Esophagus squamous epithelium (tissue), 5 donors: ENCODE results near the gene OR13J1. TPM values are rescaled to one million over a fixed set of nuclear protein-coding genes. Genes with fewer than 3 reads are reported as not detected.

Experiments used
- DNase-seq: peaks from one replicate; lab custom pipeline; 2025; lab: John Stamatoyannopoulos, UW
- H3K27ac ChIP-seq, 4 donors: fragments of 200-600 bp; sonication (generic); one replicate each; pipeline ENCODE4 v1.5.1; 2016 to 2019; ENCODE audit warnings: mild to moderate bottlenecking in 1 of 4
- H3K27me3 ChIP-seq, 4 donors: fragments of 200-600 bp; sonication (generic); 1 replicate in 3 of 4; 2 replicates in 1 of 4; pipeline versions ENCODE4 v1.5.1 to v1.6.0; 2017 to 2021; ENCODE audit warnings: antibody characterized with exemption in 1 of 4
- H3K36me3 ChIP-seq, 3 donors: fragments of 200-600 bp; sonication (generic); one replicate each; pipeline ENCODE4 v1.5.1; 2016 to 2019
- H3K4me1 ChIP-seq, 3 donors: fragments of 200-600 bp; sonication (generic); one replicate each; pipeline ENCODE4 v1.5.1; 2017 to 2019
- H3K4me3 ChIP-seq, 4 donors: fragments of 200-600 bp; sonication (generic); 1 replicate in 3 of 4; 2 replicates in 1 of 4; pipeline ENCODE4 v1.5.1; 2016 to 2019; ENCODE audit warnings: mild to moderate bottlenecking in 2 of 4, moderate library complexity in 1 of 4
- H3K9me3 ChIP-seq, 3 donors: fragments of 200-600 bp; sonication (generic); one replicate each; pipeline ENCODE4 v1.5.1; 2016 to 2019
- CTCF ChIP-seq, 6 experiments: fragments of 450-650 bp in 4 of 6; fragments of 200-600 bp in 2 of 6; sonication (generic) in 2 of 6; IDR thresholded peaks; one replicate each; pipeline ENCODE4 v1.5.1; 2016 to 2019; ENCODE audit warnings: antibody characterized with exemption in 6 of 6, mild to moderate bottlenecking in 4 of 6, moderate library complexity in 4 of 6
- POLR2A ChIP-seq, 4 donors: fragments of 450-650 bp; IDR thresholded peaks; one replicate each; pipeline ENCODE4 v1.6.1; 2017; ENCODE audit warnings: antibody characterized with exemption in 4 of 4, mild to moderate bottlenecking in 4 of 4, moderate library complexity in 3 of 4
- WGBS, 2 donors: methylation state at CpG; one replicate each; pipeline ENCODE4 v1.1.5; 2018; 5-methylcytosine and 5-hydroxymethylcytosine counted together
- intact Hi-C: fragments of 100-400 bp; cut with DNase I; formaldehyde crosslinking; loops from one replicate; pipeline ENCODE4 v1.15.0; 2022
- total RNA-seq, 4 donors: library from RNA; depleted of rRNA; stranded (reverse); fragments of >200 nt; gene quantifications; one replicate each; pipeline ENCODE4 v1.1.0, GENCODE V29; 2016
- donor health status: DM: yes; HTN: yes; CAD: no.

Gene OR13J1
- total RNA-seq, 4 donors from 2014 or later: not detected

- no peaks in the 10 kb centered on the region for H3K4me1 ChIP-seq
- DNase-seq: no peak
- 0 to 3% methylated on average over 4 of the region's 4 CpGs for WGBS, 2 donors
- peaks cover 0 to 12% (median 0%) of the 10 kb centered on the region in 4 donors for H3K27me3 ChIP-seq
- H3K36me3 ChIP-seq: no peaks in the 10 kb centered on the region
- intact Hi-C loops: loop anchor here (5.0 kb wide), 1 partner anchor 90 kb away; the partner anchor contains the start of gene NPR2
- H3K9me3 ChIP-seq: peaks cover 0 to 6% (median 0%) of the 10 kb centered on the region in 3 donors
- H3K27ac ChIP-seq: no peak overlapping the region
- H3K4me3 ChIP-seq: no peak overlapping the region
- TF ChIP-seq CTCF (IDR thresholded peaks at IDR 0.05) (peak; percentile 91 to 97 (median 94)), POLR2A (IDR thresholded peaks at IDR 0.05) (no peak)
These were observed 12.2 kb upstream of the OR13J1 start for GRCh38 chr9:35882263-35882848.

GRCh38 chr9:35872505-35872904 lies 2.3 kb upstream of the OR13J1 start:
- intact Hi-C loops: no loop called here
- no peaks in the 10 kb centered on the region for H3K36me3 ChIP-seq
- peaks cover 0 to 7% (median 0%) of the 10 kb centered on the region in 3 donors for H3K4me1 ChIP-seq
- no peak overlapping the region for H3K4me3 ChIP-seq
- peaks cover 0 to 52% (median 0%) of the 10 kb centered on the region in 4 donors for H3K27me3 ChIP-seq
- DNase-seq: no peak
- peaks cover 0 to 9% (median 9%) of the 10 kb centered on the region in 3 donors for H3K9me3 ChIP-seq
- TF ChIP-seq CTCF (IDR thresholded peaks at IDR 0.05) (no peak), POLR2A (IDR thresholded peaks at IDR 0.05) (no peak)
- H3K27ac ChIP-seq: no peak overlapping the region
- WGBS, 2 donors: 58 to 72% methylated on average over 3 of the region's 3 CpGs

- 22 to 36% methylated on average over 3 of the region's 3 CpGs for WGBS, 2 donors
- no peaks in the 10 kb centered on the region for H3K36me3 ChIP-seq
- H3K27ac ChIP-seq: no peak overlapping the region
- no peak for DNase-seq
- TF ChIP-seq POLR2A (IDR thresholded peaks at IDR 0.05): no peak
- no peak for TF ChIP-seq CTCF (IDR thresholded peaks at IDR 0.05)
- peaks cover 0 to 4% (median 0%) of the 10 kb centered on the region in 3 donors for H3K9me3 ChIP-seq
- peaks cover 0 to 55% (median 0%) of the 10 kb centered on the region in 4 donors for H3K27me3 ChIP-seq
- peaks cover 0 to 7% (median 0%) of the 10 kb centered on the region in 3 donors for H3K4me1 ChIP-seq
- intact Hi-C loops: no loop called here
- H3K4me3 ChIP-seq: no peak overlapping the region
These were observed 1.3 kb upstream of the OR13J1 start for GRCh38 chr9:35871545-35871944.

GRCh38 chr9:35869621-35870216 lies 482 bp downstream of the OR13J1 start:
- no peak for DNase-seq
- intact Hi-C loops: no loop called here
- no peak overlapping the region for H3K4me3 ChIP-seq
- 53 to 67% methylated on average over 7 to 9 of the region's 19 CpGs for WGBS, 2 donors
- peaks cover 0 to 7% (median 0%) of the 10 kb centered on the region in 3 donors for H3K4me1 ChIP-seq
- no peaks in the 10 kb centered on the region for H3K36me3 ChIP-seq
- peaks cover 0 to 59% (median 0%) of the 10 kb centered on the region in 4 donors for H3K27me3 ChIP-seq
- no peak for TF ChIP-seq POLR2A (IDR thresholded peaks at IDR 0.05)
- no peak for TF ChIP-seq CTCF (IDR thresholded peaks at IDR 0.05)
- no peaks in the 10 kb centered on the region for H3K9me3 ChIP-seq
- H3K27ac ChIP-seq: no peak overlapping the region

GRCh38 chr9:35868933-35869332 lies 1.3 kb downstream of the OR13J1 start:
- no peak for DNase-seq
- Histone ChIP-seq H3K27ac (no peak overlapping the region), H3K4me3 (no peak overlapping the region), H3K9me3 (no peaks in the 10 kb centered on the region), H3K36me3 (no peaks in the 10 kb centered on the region), H3K27me3 (peaks cover 0 to 66% (median 0%) of the 10 kb centered on the region in 4 donors), H3K4me1 (peaks cover 0 to 7% (median 0%) of the 10 kb centered on the region in 3 donors)
- intact Hi-C loops: no loop called here
- TF ChIP-seq CTCF (IDR thresholded peaks at IDR 0.05): no peak
- TF ChIP-seq POLR2A (IDR thresholded peaks at IDR 0.05): no peak
- WGBS, 2 donors: 67 to 70% methylated on average over 2 of the region's 2 CpGs
